Measurements from ENCODE around the gene GPATCH3. TPM values are rescaled to one million over a fixed set of nuclear protein-coding genes. Genes with fewer than 3 reads are reported as not detected.
"Not testable (repeated sequence)": the region's sequence is repeated elsewhere in the genome, so short reads cannot be mapped to it uniquely, and the experiment has no call there.

The GPATCH3 gene
- 10 to 100 TPM in 3 of 4 donors, 1 to 10 TPM in 1; 9.7 to 23.5 (median 13.0) TPM for total RNA-seq

- H3K4me3 ChIP-seq (ENCODE audit: low read depth, poor library complexity, severe bottlenecking) = peak within 1 kb of the TSS; percentile 99
- intact Hi-C loops (cut with DNase I; ENCODE audit: low total_unique reads) = no loop called here
- 0 to 1% methylated on average over 45 to 50 of the region's 50 CpGs for WGBS, 2 donors
- peak; percentile 91 to 98 for DNase-seq (ENCODE audit: low spot score in 2 of 2)
- TF ChIP-seq POLR2A (IDR thresholded peaks at IDR 0.05) (no peak), CTCF (IDR thresholded peaks at IDR 0.05) (no peak)
Observed at GRCh38 chr1:26900001-26900814, at the start of gene GPATCH3. Gene GPATCH3 (minus strand): TSS chr1:26900467. CDS start chr1:26900442, 25 bp downstream.

GRCh38 chr1:26949926-26950319 lies 49.7 kb upstream of the GPATCH3 start:
- intact Hi-C loops (cut with DNase I; ENCODE audit: low total_unique reads) = no loop called here

GRCh38 chr1:26949266-26949925 lies 49.1 kb upstream of the GPATCH3 start:
- intact Hi-C loops (cut with DNase I; ENCODE audit: low total_unique reads) = no loop called here
- DNase-seq (ENCODE audit: low spot score in 2 of 2) = no peak
- 83 to 86% methylated on average over 1 of the region's 1 CpG for WGBS, 2 donors
- TF ChIP-seq POLR2A (IDR thresholded peaks at IDR 0.05) (no peak), CTCF (IDR thresholded peaks at IDR 0.05) (no peak)
- H3K4me3 ChIP-seq (ENCODE audit: low read depth, poor library complexity, severe bottlenecking) = no peak overlapping the region

More at GRCh38 chr1:26949926-26950319, 49.7 kb upstream of the GPATCH3 start:
- TF ChIP-seq CTCF (IDR thresholded peaks at IDR 0.05) (no peak), POLR2A (IDR thresholded peaks at IDR 0.05) (no peak)
- 26 to 37% methylated on average over 3 of the region's 3 CpGs for WGBS, 2 donors
- no peak overlapping the region for H3K4me3 ChIP-seq (ENCODE audit: low read depth, poor library complexity, severe bottlenecking)
- DNase-seq (ENCODE audit: low spot score in 2 of 2) = no peak

GRCh38 chr1:26948725-26949057 lies 48.4 kb upstream of the GPATCH3 start:
- intact Hi-C loops (cut with DNase I; ENCODE audit: low total_unique reads); H3K4me3 ChIP-seq (ENCODE audit: low read depth, poor library complexity, severe bottlenecking); DNase-seq (ENCODE audit: low spot score in 2 of 2): not testable (repeated sequence)
- WGBS, 2 donors = 89 to 93% methylated on average over 16 of the region's 16 CpGs

- 70 to 71% methylated on average over 4 of the region's 4 CpGs for WGBS, 2 donors
- H3K4me3 ChIP-seq (ENCODE audit: low read depth, poor library complexity, severe bottlenecking) = no peak overlapping the region
- no peak for DNase-seq (ENCODE audit: low spot score in 2 of 2)
- intact Hi-C loops (cut with DNase I; ENCODE audit: low total_unique reads) = no loop called here
- no peak for TF ChIP-seq CTCF (IDR thresholded peaks at IDR 0.05)
- no peak for TF ChIP-seq POLR2A (IDR thresholded peaks at IDR 0.05)
Observed at GRCh38 chr1:26946270-26946669, 46.0 kb upstream of the GPATCH3 start.

GRCh38 chr1:26945728-26946127 lies 45.5 kb upstream of the GPATCH3 start:
- DNase-seq (ENCODE audit: low spot score in 2 of 2) = no peak
- H3K4me3 ChIP-seq (ENCODE audit: low read depth, poor library complexity, severe bottlenecking) = no peak overlapping the region
- intact Hi-C loops (cut with DNase I; ENCODE audit: low total_unique reads) = no loop called here
- 71 to 75% methylated on average over 8 of the region's 8 CpGs for WGBS, 2 donors
- no peak for TF ChIP-seq CTCF (IDR thresholded peaks at IDR 0.05)
- no peak for TF ChIP-seq POLR2A (IDR thresholded peaks at IDR 0.05)

All from lower leg skin (tissue), 4 donors.